K562 (cell line): ENCODE data around the gene PDE11A. TPM values are rescaled to one million over a fixed set of nuclear protein-coding genes. Genes with fewer than 3 reads are reported as not detected.
A peak's percentile ranks its signal among the peaks of the same experiment; 100 is the strongest.

ENCODE experiments used
- ATAC-seq: fragments of 200-7000 bp; cut with Tn5 transposase; 3 replicates; pipeline ENCODE4 v1.9.1; 2020; ENCODE audit warnings: moderate library complexity
- BruUV-seq: library from RNA; stranded (reverse); fragments of 400-500 nt; replicated peaks from 2 replicates; lab custom pipeline; 2021; lab: Mats Ljungman, UMichigan
- CTCF ChIA-PET: fragments of 300-600 bp; formaldehyde crosslinking; extraction: SDS; loops from one replicate; lab custom pipeline; 2021; ENCODE audit warnings: low intra/inter-chr PET ratio; lab: Yijun Ruan, JAX
- POLR2A ChIA-PET: fragments of 300-600, 350-650 bp; sonication (Branson Sonifier 250); formaldehyde crosslinking; extraction: SDS; loops from one replicate; lab custom pipeline; 2021; ENCODE audit warnings: antibody characterized with exemption, inconsistent platforms; lab: Yijun Ruan, JAX
- DNase-seq, 4 experiments: peaks; one replicate each; pipeline versions ENCODE4 v3.0.0 to v3.0.0-alpha.2; 2011 to 2018; ENCODE audit warnings: low spot score in 3 of 4, mixed read lengths in 3 of 4; ENCODE audit errors: extremely low read depth in 1 of 4
- FAIRE-seq: peaks from 2 replicates; lab custom pipeline; 2011; peaks lifted over from hg19 to GRCh38; lab: Jason Lieb, UNC
- H2AFZ ChIP-seq: 2 replicates; pipeline ENCODE4 v1.6.0; 2011; ENCODE audit warnings: low read depth, low read length, control low read depth, inconsistent platforms
- H3K27ac ChIP-seq: fragments of 200-600 bp; 3 replicates; pipeline ENCODE4 v1.8.0; 2011; ENCODE audit warnings: low read depth, mild to moderate bottlenecking, control low read depth, inconsistent platforms, low read length, moderate library complexity, mixed read lengths; ENCODE audit errors: extremely low read depth
- H3K27me3 ChIP-seq, 2 experiments: fragments of 300-600 bp in 1 of 2; 2 replicates in 1 of 2; 3 replicates in 1 of 2; pipeline versions ENCODE4 v1.6.0 to v1.8.0; 2011; ENCODE audit warnings: inconsistent platforms in 2 of 2, low read length in 2 of 2, mild to moderate bottlenecking in 1 of 2, mixed read lengths in 1 of 2, moderate library complexity in 1 of 2; ENCODE audit not compliant: control insufficient read depth in 2 of 2, insufficient read depth in 2 of 2
- H3K36me3 ChIP-seq: fragments of 300-600 bp; 3 replicates; pipeline ENCODE4 v1.8.0; 2011; ENCODE audit warnings: mild to moderate bottlenecking, low read length, inconsistent platforms; ENCODE audit not compliant: control insufficient read depth, insufficient read depth
- H3K4me1 ChIP-seq, 2 experiments: fragments of 200-600 bp in 1 of 2; replicated peaks in 1 of 2; 2 replicates in 1 of 2; 3 replicates in 1 of 2; pipeline versions ENCODE4 v1.5.1 to v1.8.0; 2011; ENCODE audit warnings: inconsistent platforms in 2 of 2, low read length in 2 of 2, mild to moderate bottlenecking in 1 of 2, mixed read lengths in 1 of 2, moderate library complexity in 1 of 2; ENCODE audit not compliant: control insufficient read depth in 2 of 2, insufficient read depth in 2 of 2
- H3K4me2 ChIP-seq: 2 replicates; pipeline ENCODE4 v1.6.1; 2011; ENCODE audit warnings: low read length, control low read depth, inconsistent platforms, mixed read lengths; ENCODE audit not compliant: insufficient read depth
- H3K4me3 ChIP-seq: fragments of 200-600 bp; sonication (generic), shearing (Covaris generic); 2 replicates; pipeline ENCODE4 v1.5.1; 2016; ENCODE audit warnings: control low read depth, inconsistent platforms
- H3K79me2 ChIP-seq: fragments of 200-600 bp; 3 replicates; pipeline ENCODE4 v1.8.0; 2011; ENCODE audit warnings: low read length, inconsistent platforms; ENCODE audit not compliant: control insufficient read depth, insufficient read depth
- H3K9ac ChIP-seq, 2 experiments: 2 replicates each; pipeline versions ENCODE4 v1.6.0 to v1.6.1; 2011; ENCODE audit warnings: low read depth in 2 of 2, low read length in 2 of 2, control low read depth in 1 of 2, inconsistent platforms in 1 of 2, mild to moderate bottlenecking in 1 of 2, mixed read lengths in 1 of 2; ENCODE audit not compliant: insufficient read depth in 1 of 2
- H3K9me1 ChIP-seq: one replicate; pipeline ENCODE4 v1.6.0; 2011; ENCODE audit warnings: inconsistent platforms, mild to moderate bottlenecking, low read length, moderate library complexity; ENCODE audit not compliant: control insufficient read depth, insufficient read depth
- H3K9me3 ChIP-seq: replicated peaks from 2 replicates; pipeline ENCODE4 v1.5.1; 2011; ENCODE audit warnings: low read depth, low read length, inconsistent platforms; ENCODE audit not compliant: control insufficient read depth, insufficient read depth
- H4K20me1 ChIP-seq: replicated peaks from 2 replicates; pipeline ENCODE4 v1.6.1; 2011; ENCODE audit warnings: low read length, inconsistent platforms, mixed read lengths; ENCODE audit not compliant: control insufficient read depth, insufficient read depth
- CCAR2 ChIP-seq: fragments of 200-400 bp; formaldehyde crosslinking; IDR thresholded peaks from 2 replicates; pipeline ENCODE4 v1.6.1; 2017; ENCODE audit warnings: mild to moderate bottlenecking, low read depth, low read length
- CTCF ChIP-seq, 3 experiments: IDR thresholded peaks in 2 of 3; conservative IDR thresholded peaks in 1 of 3; 2 replicates each; pipeline ENCODE4 v1.5.1; 2011 to 2012; ENCODE audit warnings: low read length in 3 of 3, mild to moderate bottlenecking in 3 of 3, control low read depth in 2 of 3, improper control_type of control experiment in 1 of 3, inconsistent platforms in 1 of 3, low read depth in 1 of 3, mixed read lengths in 1 of 3, moderate library complexity in 1 of 3; ENCODE audit not compliant: insufficient read depth in 2 of 3
- MNT ChIP-seq, 2 experiments: fragments of 450-650 bp; conservative IDR thresholded peaks; 2 replicates each; pipeline ENCODE4 v1.6.1; 2017; ENCODE audit warnings: mild to moderate bottlenecking in 2 of 2, moderate library complexity in 2 of 2
- NR2C2 ChIP-seq, 2 experiments: fragments of 200-800 bp in 1 of 2; sonication (Bioruptor generic) in 1 of 2; sonication (generic) in 1 of 2; formaldehyde crosslinking in 1 of 2; IDR thresholded peaks; 2 replicates each; pipeline versions ENCODE4 v1.6.1 to v1.8.0; 2016 to 2022; ENCODE audit warnings: mild to moderate bottlenecking in 1 of 2, missing compliant biosample characterization in 1 of 2, missing genetic modification characterization in 1 of 2, missing genetic modification reagents in 1 of 2
- SPI1 ChIP-seq: IDR thresholded peaks from 2 replicates; pipeline ENCODE4 v1.6.1; 2011; ENCODE audit warnings: low read depth, low read length, control low read depth, borderline replicate concordance
- ZNF12 ChIP-seq: sonication (generic); formaldehyde crosslinking; IDR thresholded peaks from 2 replicates; pipeline ENCODE4 v1.4.0; 2020; ENCODE audit warnings: mild to moderate bottlenecking, missing genetic modification reagents
- ZNF655 ChIP-seq: fragments of 250-450 bp; sonication (Bioruptor Pico); IDR thresholded peaks from 2 replicates; pipeline ENCODE4 v1.5.0; 2021
- WGBS: fragments of 100-300 bp; shearing (Covaris generic); methylation state at CpG from one replicate; pipeline ENCODE4 v1.1.6; 2016; ENCODE audit warnings: low coverage, mixed read lengths; ENCODE audit not compliant: insufficient coverage; ENCODE audit errors: missing lambda C conversion rate; 5-methylcytosine and 5-hydroxymethylcytosine counted together
- in situ Hi-C: fragments of 300-500 bp; cut with MboI; formaldehyde crosslinking; loops from 4 replicates; pipeline ENCODE4 v1.15.0; 2018; ENCODE audit warnings: inconsistent platforms, mixed read lengths
- intact Hi-C: fragments of 100-400 bp; cut with micrococcal nuclease; formaldehyde crosslinking; loops from 2 replicates; pipeline ENCODE4 v1.14.2; 2022
- polyA plus RNA-seq, 8 experiments: library from polyadenylated mRNA; depleted of rRNA in 4 of 8; stranded (reverse) in 5 of 8; unstranded in 3 of 8; fragments of >200 nt; fragmentation: Nextera tagmentation in 2 of 8; fragmentation: Illumina TruSeq in 1 of 8; extraction: Ambion mirVana in 2 of 8; extraction: Trizol in 1 of 8; gene quantifications; 2 replicates each; pipeline versions ENCODE4 v1.2.1 to v1.2.3, GENCODE V29; 2011 to 2014; ENCODE audit warnings: inconsistent platforms in 1 of 8, missing spikeins in 1 of 8
- total RNA-seq, 7 experiments: library from RNA; depleted of rRNA in 6 of 7; stranded (reverse); fragments of >200 nt in 6 of 7; fragmentation: Illumina TruSeq in 2 of 7; extraction: Trizol in 2 of 7; gene quantifications; 2 replicates each; pipeline versions ENCODE4 v1.2.1 to v1.2.3, GENCODE V29; 2011 to 2021; ENCODE audit warnings: low replicate concordance in 1 of 7

Gene PDE11A
- total and polyA plus RNA-seq, 9 of the 15 experiments (the other 6 are each of a cell fraction or from before 2014, with no cell fraction given): 3.2 to 22.1 (median 5.7) TPM

- TF ChIP-seq CTCF (IDR thresholded peaks at IDR 0.05 in 2 of 3, conservative IDR thresholded peaks at IDR 0.05 in 1 of 3; ENCODE audit: insufficient read depth in 2 of 3, low read depth in 1 of 3, low read length in 3 of 3) (no peak), SPI1 (peak; percentile 66; the same call in 1 of the 2 replicates)
- Histone ChIP-seq H3K27ac (no peak overlapping the region), H3K79me2 (no peaks in the 10 kb centered on the region), H4K20me1 (no peaks in the 10 kb centered on the region), H3K9me1 (no peaks in the 10 kb centered on the region), H3K9ac (no peak overlapping the region), H3K4me1 (no peaks in the 10 kb centered on the region), H3K27me3 (no peaks in the 10 kb centered on the region), H3K4me3 (no peak overlapping the region), H3K9me3 (no peaks in the 10 kb centered on the region), H2AFZ (no peak overlapping the region), H3K36me3 (no peaks in the 10 kb centered on the region), H3K4me2 (no peak overlapping the region)
- BruUV-seq: no TSS peak
- intact Hi-C loops (no loop called here), in situ Hi-C loops (no loop called here)
- DNase-seq (no peak), ATAC-seq (peak; percentile 33; the same call in 1 of the 3 replicates), FAIRE-seq (no peak)
- POLR2A ChIA-PET: interaction anchor here (1.0 to 1.7 kb wide), 2 partner anchors 9 to 12 kb away, joined by 3 to 4 read pairs; no protein-coding TSS in a partner anchor
- CTCF ChIA-PET: no interaction called here
- 4% methylated on average over 2 of the region's 2 CpGs for WGBS
Measured at GRCh38 chr2:178057179-178057680, 15.3 kb downstream of the PDE11A start.

- ATAC-seq (no peak), DNase-seq (no peak), FAIRE-seq (no peak)
- Histone ChIP-seq H3K4me2 (no peak overlapping the region), H3K9me3 (no peaks in the 10 kb centered on the region), H3K27me3 (no peaks in the 10 kb centered on the region), H3K9ac (no peak overlapping the region), H3K36me3 (no peaks in the 10 kb centered on the region), H3K4me1 (no peaks in the 10 kb centered on the region), H4K20me1 (no peaks in the 10 kb centered on the region), H2AFZ (no peak overlapping the region), H3K4me3 (no peak overlapping the region), H3K27ac (no peak overlapping the region), H3K9me1 (no peaks in the 10 kb centered on the region), H3K79me2 (no peaks in the 10 kb centered on the region)
- 0% methylated on average over 1 of the region's 1 CpG for WGBS
- in situ Hi-C loops (no loop called here), intact Hi-C loops (no loop called here)
- ChIA-PET CTCF (no interaction called here), POLR2A (interaction anchor here (1.7 kb wide), 1 partner anchor 9 kb away, joined by 4 read pairs; no protein-coding TSS in a partner anchor)
- no TSS peak for BruUV-seq
- TF ChIP-seq NR2C2 (CRISPR knock-in tag; IDR thresholded peaks at IDR 0.05) (no peak), NR2C2 (tag; IDR thresholded peaks at IDR 0.05) (no peak), ZNF655 (CRISPR knock-in tag) (no peak), ZNF12 (no peak), CCAR2 (no peak), MNT (conservative IDR thresholded peaks at IDR 0.05) (no peak)
Measured at GRCh38 chr2:178056345-178056744, 16.2 kb downstream of the PDE11A start.
